ENCODE results near the gene QRFP.

GRCh38 chr9:130905125-130905901 lies 8.7 kb upstream of the QRFP start:
- TF ChIP-seq CTCF (optimal IDR thresholded peaks at IDR 0.05 in 1 of 3, IDR thresholded peaks at IDR 0.05 in 1 of 3, conservative IDR thresholded peaks at IDR 0.05 in 1 of 3; ENCODE audit: extremely low read depth in 1 of 3, insufficient read depth in 2 of 3, low read length in 3 of 3): no peak
- TF ChIP-seq EZH2 (IDR thresholded peaks at IDR 0.05; ENCODE audit: low read length): no peak
